H1 (cell line): ENCODE measurements around the gene PAXX. TPM values are rescaled to one million over a fixed set of nuclear protein-coding genes. Genes with fewer than 3 reads are reported as not detected.

Experiments
- ASH2L ChIP-seq: fragments of 200-600, 300-600 bp; sonication (generic); IDR thresholded peaks from one replicate; pipeline ENCODE4 v1.7.1; 2017; ENCODE audit warnings: low read length
- CHD2 ChIP-seq: IDR thresholded peaks from 2 replicates; pipeline ENCODE4 v1.6.1; 2012; ENCODE audit warnings: low read length, improper control_type of control experiment
- GABPA ChIP-seq: IDR thresholded peaks from 2 replicates; pipeline ENCODE4 v1.6.1; 2011; ENCODE audit warnings: mild to moderate bottlenecking, low read length, moderate library complexity, borderline replicate concordance; ENCODE audit not compliant: insufficient read depth
- JUN ChIP-seq: IDR thresholded peaks from 2 replicates; pipeline ENCODE4 v1.6.1; 2011; ENCODE audit warnings: low read depth, mild to moderate bottlenecking, improper control_type of control experiment, low read length
- JUND ChIP-seq: IDR thresholded peaks from 2 replicates; pipeline ENCODE4 v1.6.1; 2011; ENCODE audit warnings: mild to moderate bottlenecking, improper control_type of control experiment, low read length
- NANOG ChIP-seq: IDR thresholded peaks from 2 replicates; pipeline ENCODE4 v1.6.1; 2011; ENCODE audit warnings: low read length, low read depth, mild to moderate bottlenecking, inconsistent platforms; ENCODE audit not compliant: insufficient read depth, poor library complexity, severe bottlenecking
- NRF1 ChIP-seq: IDR thresholded peaks from 2 replicates; pipeline ENCODE4 v1.6.1; 2011; ENCODE audit warnings: mild to moderate bottlenecking, low read depth, low read length, improper control_type of control experiment
- PHF8 ChIP-seq: fragments of 200-600 bp; sonication (generic); conservative IDR thresholded peaks from 2 replicates; pipeline ENCODE4 v1.7.1; 2012; ENCODE audit warnings: low read depth, mild to moderate bottlenecking, inconsistent platforms, low read length, moderate library complexity
- POLR2AphosphoS5 ChIP-seq: IDR thresholded peaks from 2 replicates; pipeline ENCODE4 v1.6.1; 2011; ENCODE audit warnings: low read depth, low read length
- polyA plus RNA-seq, 7 experiments: library from polyadenylated mRNA; depleted of rRNA in 3 of 7; stranded (reverse) in 5 of 7; unstranded in 2 of 7; fragments of >200 nt in 5 of 7; fragments of 200-250 nt in 2 of 7; gene quantifications; 1 replicate in 5 of 7; 2 replicates in 1 of 7; 4 replicates in 1 of 7; pipeline versions ENCODE4 v1.2.1 to v1.2.3, GENCODE V29; 2011 to 2013; ENCODE audit warnings: missing spikeins in 2 of 7, mixed read lengths in 2 of 7
- total RNA-seq: library from RNA; stranded (reverse); fragmentation: NEBNext Ultra II Directional; extraction: Animal tissue kit (Norgen Biotek cat#: 25700); gene quantifications from 2 replicates; pipeline ENCODE4 v1.2.1, GENCODE V29; 2021
- TF ChIP-seq, protein P1 (sequence below): fragments of 300-600 bp; sonication (generic); IDR thresholded peaks from 2 replicates; pipeline ENCODE4 v1.7.1; 2012; ENCODE audit warnings: low read length, moderate library complexity, mild to moderate bottlenecking, inconsistent platforms; ENCODE audit not compliant: insufficient replicate concordance

PAXX gene
- total and polyA plus RNA-seq, 2 of the 8 experiments (the other 6 are each of a cell fraction or from before 2014, with no cell fraction given) = 43.4 to 45.9 TPM

DNA sequence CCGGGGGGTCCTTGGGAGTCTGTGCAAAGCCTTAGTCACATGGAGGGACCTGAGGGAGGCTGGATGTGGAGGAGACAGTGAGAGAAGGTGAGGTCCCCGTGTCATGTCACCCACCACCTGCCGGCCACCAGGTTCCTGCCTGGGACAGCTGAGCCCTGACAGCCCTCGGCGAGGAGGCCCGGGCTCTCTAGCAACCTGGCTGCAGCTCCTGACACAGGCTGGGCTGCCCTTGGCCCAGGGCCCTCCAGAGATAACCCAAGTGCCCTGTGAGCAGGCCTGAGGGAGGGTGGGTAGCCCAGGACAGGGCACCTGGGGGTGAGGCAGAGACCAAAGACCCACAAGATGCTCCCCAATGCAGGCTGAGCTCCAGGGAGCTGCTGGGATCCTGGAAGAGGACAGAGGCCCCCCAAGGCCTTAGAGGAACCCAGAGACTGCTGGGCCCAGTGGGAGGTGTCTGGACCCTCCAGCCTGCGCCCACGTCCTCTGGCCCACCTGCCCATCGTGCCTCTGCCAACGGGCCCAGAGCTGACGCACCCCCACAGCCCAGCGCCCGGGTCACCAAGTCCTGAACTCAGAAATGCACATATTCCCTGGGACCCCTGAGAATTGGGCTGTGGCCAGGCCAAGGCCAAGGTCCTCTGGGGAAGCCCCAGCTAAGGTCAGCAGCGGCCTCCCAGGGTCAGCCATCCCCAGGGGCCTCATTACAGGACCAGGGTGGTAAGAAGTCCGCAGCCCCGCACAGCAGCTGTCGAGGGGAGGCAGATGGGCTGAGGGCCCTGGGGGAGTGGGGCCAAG, 23.7 kb upstream of the PAXX start (continued):
- TF ChIP-seq, protein P1, sequence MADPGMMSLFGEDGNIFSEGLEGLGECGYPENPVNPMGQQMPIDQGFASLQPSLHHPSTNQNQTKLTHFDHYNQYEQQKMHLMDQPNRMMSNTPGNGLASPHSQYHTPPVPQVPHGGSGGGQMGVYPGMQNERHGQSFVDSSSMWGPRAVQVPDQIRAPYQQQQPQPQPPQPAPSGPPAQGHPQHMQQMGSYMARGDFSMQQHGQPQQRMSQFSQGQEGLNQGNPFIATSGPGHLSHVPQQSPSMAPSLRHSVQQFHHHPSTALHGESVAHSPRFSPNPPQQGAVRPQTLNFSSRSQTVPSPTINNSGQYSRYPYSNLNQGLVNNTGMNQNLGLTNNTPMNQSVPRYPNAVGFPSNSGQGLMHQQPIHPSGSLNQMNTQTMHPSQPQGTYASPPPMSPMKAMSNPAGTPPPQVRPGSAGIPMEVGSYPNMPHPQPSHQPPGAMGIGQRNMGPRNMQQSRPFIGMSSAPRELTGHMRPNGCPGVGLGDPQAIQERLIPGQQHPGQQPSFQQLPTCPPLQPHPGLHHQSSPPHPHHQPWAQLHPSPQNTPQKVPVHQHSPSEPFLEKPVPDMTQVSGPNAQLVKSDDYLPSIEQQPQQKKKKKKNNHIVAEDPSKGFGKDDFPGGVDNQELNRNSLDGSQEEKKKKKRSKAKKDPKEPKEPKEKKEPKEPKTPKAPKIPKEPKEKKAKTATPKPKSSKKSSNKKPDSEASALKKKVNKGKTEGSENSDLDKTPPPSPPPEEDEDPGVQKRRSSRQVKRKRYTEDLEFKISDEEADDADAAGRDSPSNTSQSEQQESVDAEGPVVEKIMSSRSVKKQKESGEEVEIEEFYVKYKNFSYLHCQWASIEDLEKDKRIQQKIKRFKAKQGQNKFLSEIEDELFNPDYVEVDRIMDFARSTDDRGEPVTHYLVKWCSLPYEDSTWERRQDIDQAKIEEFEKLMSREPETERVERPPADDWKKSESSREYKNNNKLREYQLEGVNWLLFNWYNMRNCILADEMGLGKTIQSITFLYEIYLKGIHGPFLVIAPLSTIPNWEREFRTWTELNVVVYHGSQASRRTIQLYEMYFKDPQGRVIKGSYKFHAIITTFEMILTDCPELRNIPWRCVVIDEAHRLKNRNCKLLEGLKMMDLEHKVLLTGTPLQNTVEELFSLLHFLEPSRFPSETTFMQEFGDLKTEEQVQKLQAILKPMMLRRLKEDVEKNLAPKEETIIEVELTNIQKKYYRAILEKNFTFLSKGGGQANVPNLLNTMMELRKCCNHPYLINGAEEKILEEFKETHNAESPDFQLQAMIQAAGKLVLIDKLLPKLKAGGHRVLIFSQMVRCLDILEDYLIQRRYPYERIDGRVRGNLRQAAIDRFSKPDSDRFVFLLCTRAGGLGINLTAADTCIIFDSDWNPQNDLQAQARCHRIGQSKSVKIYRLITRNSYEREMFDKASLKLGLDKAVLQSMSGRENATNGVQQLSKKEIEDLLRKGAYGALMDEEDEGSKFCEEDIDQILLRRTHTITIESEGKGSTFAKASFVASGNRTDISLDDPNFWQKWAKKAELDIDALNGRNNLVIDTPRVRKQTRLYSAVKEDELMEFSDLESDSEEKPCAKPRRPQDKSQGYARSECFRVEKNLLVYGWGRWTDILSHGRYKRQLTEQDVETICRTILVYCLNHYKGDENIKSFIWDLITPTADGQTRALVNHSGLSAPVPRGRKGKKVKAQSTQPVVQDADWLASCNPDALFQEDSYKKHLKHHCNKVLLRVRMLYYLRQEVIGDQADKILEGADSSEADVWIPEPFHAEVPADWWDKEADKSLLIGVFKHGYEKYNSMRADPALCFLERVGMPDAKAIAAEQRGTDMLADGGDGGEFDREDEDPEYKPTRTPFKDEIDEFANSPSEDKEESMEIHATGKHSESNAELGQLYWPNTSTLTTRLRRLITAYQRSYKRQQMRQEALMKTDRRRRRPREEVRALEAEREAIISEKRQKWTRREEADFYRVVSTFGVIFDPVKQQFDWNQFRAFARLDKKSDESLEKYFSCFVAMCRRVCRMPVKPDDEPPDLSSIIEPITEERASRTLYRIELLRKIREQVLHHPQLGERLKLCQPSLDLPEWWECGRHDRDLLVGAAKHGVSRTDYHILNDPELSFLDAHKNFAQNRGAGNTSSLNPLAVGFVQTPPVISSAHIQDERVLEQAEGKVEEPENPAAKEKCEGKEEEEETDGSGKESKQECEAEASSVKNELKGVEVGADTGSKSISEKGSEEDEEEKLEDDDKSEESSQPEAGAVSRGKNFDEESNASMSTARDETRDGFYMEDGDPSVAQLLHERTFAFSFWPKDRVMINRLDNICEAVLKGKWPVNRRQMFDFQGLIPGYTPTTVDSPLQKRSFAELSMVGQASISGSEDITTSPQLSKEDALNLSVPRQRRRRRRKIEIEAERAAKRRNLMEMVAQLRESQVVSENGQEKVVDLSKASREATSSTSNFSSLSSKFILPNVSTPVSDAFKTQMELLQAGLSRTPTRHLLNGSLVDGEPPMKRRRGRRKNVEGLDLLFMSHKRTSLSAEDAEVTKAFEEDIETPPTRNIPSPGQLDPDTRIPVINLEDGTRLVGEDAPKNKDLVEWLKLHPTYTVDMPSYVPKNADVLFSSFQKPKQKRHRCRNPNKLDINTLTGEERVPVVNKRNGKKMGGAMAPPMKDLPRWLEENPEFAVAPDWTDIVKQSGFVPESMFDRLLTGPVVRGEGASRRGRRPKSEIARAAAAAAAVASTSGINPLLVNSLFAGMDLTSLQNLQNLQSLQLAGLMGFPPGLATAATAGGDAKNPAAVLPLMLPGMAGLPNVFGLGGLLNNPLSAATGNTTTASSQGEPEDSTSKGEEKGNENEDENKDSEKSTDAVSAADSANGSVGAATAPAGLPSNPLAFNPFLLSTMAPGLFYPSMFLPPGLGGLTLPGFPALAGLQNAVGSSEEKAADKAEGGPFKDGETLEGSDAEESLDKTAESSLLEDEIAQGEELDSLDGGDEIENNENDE = no peak
- TF ChIP-seq PHF8 (no peak), JUN (no peak), ASH2L (no peak), POLR2AphosphoS5 (no peak), GABPA (no peak), NRF1 (no peak), NANOG (no peak), CHD2 (no peak), JUND (no peak)
